ENCODE measurements around the gene ANKRD11.

Gene ANKRD11

GRCh38 chr16:89324056-89325010 lies 166.0 kb downstream of the ANKRD11 start:
- FAIRE-seq, result no peak

GRCh38 chr16:89323120-89323960 lies 167.0 kb downstream of the ANKRD11 start:
- no peak for FAIRE-seq

GRCh38 chr16:89322321-89323119 lies 167.8 kb downstream of the ANKRD11 start:
- no peak for FAIRE-seq

GRCh38 chr16:89320782-89321501 lies 169.4 kb downstream of the ANKRD11 start:
- no peak for FAIRE-seq

GRCh38 chr16:89319886-89320781 lies 170.2 kb downstream of the ANKRD11 start:
- no peak for FAIRE-seq

GRCh38 chr16:89319631-89319885 lies 170.8 kb downstream of the ANKRD11 start:
- no peak for FAIRE-seq

GRCh38 chr16:89318871-89319630 lies 171.3 kb downstream of the ANKRD11 start:
- no peak for FAIRE-seq

GRCh38 chr16:89318430-89318758 lies 172.0 kb downstream of the ANKRD11 start:
- FAIRE-seq, result no peak

GRCh38 chr16:89317729-89318429 lies 172.5 kb downstream of the ANKRD11 start:
- no peak for FAIRE-seq

GRCh38 chr16:89317101-89317671 lies 173.2 kb downstream of the ANKRD11 start:
- FAIRE-seq, result no peak

GRCh38 chr16:89316701-89317100 lies 173.7 kb downstream of the ANKRD11 start:
- no peak for FAIRE-seq

GRCh38 chr16:89315791-89316581 lies 174.4 kb downstream of the ANKRD11 start:
- no peak for FAIRE-seq

GRCh38 chr16:89315271-89315670 lies 175.1 kb downstream of the ANKRD11 start:
- FAIRE-seq, result no peak

- no peak for FAIRE-seq
These were observed 175.5 kb downstream of the ANKRD11 start for GRCh38 chr16:89314854-89315253.

GRCh38 chr16:89314357-89314756 lies 176.0 kb downstream of the ANKRD11 start:
- no peak for FAIRE-seq

GRCh38 chr16:89313583-89313982 lies 176.8 kb downstream of the ANKRD11 start:
- FAIRE-seq, result no peak

- FAIRE-seq, result no peak
These were observed 177.6 kb downstream of the ANKRD11 start for GRCh38 chr16:89312598-89313299.

GRCh38 chr16:89312194-89312593 lies 178.2 kb downstream of the ANKRD11 start:
- FAIRE-seq, result no peak

Data from endometrium (tissue), 2 donors.